Stimulated activated CD8-positive, alpha-beta memory T cell treated with anti-CD3 and anti-CD28 coated beads, Interleukin-4, amount 100 ng/mL, for 48 hours (primary cell): ENCODE measurements around the gene CFI.
A peak's percentile ranks its signal among the peaks of the same experiment; 100 is the strongest.

Experiments used
- DNase-seq: peaks from one replicate; pipeline ENCODE4 v3.0.0-alpha.2; 2020

CFI gene

DNA sequence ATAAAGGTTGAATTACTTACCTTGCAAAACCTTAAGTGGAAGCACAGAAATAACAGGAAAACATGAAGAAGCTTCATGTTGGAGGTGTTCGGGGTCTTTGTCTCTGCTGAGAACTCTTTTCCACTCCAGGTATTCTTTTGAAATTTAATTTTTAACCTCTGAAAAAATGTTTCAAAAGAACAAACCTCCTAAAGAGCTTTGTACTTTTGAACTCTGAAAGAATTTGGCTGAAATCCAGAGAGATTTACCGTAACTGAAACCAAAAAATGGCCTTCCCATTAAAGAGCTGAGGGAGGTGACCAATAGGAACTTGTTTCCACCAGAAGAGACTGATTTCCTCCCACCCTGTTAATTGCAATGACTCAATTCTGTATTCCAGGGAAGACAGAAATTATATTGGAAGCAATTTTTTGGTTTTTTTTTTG lies at the start of gene CFI:
Gene CFI (minus strand): TSS at position 105 of the 425 bp plus-strand sequence. CDS start 28 bp downstream, at position 77.
- DNase-seq: no peak

DNA sequence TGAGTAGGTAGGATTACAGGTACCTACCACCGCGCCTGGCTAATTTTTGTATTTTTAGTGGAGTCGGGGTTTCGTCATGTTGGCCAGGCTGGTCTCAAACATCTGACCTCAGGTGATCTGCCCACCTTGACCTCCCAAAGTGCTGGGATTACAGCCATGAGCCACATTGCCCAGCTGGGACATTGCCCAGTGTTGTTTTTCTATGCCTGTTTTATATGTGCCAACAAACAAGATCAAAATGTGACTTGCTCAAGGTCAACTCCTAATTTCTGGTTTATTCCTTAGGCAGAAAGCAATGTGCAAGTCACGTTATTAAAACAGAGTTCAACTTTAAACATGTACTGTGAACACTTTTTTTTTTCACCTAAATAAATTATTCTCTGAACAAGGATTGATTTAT lies 48.8 kb upstream of the CFI start:
- DNase-seq: no peak

DNA sequence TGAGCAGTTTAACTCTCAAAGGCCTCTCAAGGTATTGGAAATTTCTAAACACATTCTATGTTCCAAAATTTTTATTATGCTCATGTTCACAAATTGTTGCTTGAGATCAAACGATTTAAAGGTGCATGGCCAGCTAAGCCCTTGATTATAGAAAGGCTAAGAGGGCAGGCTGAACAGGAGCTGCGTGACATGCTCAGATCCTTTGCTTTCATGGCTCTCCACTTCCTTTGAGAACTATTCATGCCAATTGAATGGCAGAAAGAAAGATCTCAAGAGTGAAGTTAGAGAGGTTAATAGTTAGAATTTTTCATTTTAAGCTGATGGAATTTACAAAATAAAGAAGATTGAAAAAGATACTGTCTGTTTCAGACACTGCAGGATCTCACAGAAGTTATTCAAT lies 46.7 kb upstream of the CFI start:
- DNase-seq: no peak

DNA sequence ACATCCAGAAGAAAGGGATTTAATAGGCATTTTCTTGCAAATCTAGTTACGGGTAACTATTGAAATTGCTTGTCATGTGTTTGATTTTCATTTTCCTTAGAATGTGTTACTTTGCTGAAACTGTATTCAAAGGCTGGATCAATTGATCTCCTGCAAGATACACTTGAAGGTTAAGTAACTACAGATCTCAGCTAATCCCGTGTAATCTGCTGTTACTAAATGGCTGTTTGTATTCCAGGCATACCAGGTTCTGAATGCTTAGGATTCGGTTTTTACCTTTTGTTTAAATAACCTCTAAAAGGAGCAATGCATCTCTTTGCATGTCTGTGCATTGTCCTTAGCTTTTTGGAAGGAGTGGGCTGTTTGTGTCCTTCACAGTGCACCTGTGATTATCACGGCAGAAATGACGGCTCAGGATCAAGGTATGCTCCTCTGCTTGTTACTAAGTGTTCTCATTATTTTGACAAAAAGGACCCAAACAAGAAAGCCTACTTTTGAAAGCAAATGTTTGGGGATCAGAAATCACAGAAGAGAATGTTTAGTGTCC lies 46.2 kb upstream of the CFI start, which contains the start of gene LRIT3:
Gene LRIT3 (plus strand): TSS at position 212 of the 547 bp plus-strand sequence. CDS start 95 bp downstream, at position 307.
- no peak for DNase-seq

DNA sequence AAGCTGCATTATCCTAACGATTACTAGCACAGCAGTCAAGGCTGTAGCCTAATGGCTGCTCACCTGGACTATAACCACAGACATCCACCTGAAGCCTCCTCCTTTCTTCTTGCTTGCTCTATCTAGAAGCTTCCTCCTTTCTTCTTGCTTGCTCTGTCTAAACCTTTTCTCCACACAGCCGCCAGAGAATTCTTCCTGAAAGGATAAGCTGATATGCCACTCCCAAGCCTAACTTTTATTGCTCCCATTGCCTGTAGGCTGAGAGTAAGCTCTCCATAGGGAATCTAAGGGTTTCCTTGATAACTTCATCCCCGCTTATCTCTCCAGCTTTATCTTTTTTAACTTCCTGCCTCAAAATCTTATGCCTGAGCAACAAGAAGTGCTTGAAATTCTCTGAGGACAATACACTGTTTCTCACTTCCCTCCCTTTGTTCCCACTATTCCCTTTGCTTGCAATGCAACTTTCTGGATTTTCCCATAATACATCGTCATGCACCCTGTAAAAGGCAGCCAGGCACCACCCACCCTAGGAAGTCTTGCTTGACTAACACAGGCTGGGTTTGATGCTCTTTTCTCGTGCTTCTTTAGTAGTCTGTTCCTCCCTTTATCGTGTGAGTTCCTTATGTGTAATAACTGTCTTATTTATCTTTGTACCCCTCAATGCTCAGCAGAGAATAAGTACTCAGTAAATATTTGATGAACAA lies 44.7 kb upstream of the CFI start:
- no peak for DNase-seq

DNA sequence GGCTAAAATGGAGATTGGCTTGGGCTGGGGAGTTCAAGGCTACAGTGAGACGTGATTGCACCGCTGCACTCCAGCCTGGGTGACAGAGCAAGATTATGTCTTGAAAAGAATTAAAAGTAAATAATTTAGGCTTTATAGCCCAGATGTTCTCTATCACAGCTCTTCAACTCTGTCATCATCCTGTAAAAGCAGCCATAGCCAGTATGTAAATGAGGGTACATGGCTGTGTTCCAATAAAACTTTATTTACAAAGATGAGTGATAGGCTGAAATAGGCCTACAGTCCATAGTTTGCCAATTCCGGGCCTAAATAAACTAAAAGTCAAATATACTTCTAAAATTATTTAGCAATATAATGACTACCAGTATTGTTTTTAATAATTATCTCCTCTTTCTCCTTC lies 35.2 kb upstream of the CFI start:
- DNase-seq: no peak

DNA sequence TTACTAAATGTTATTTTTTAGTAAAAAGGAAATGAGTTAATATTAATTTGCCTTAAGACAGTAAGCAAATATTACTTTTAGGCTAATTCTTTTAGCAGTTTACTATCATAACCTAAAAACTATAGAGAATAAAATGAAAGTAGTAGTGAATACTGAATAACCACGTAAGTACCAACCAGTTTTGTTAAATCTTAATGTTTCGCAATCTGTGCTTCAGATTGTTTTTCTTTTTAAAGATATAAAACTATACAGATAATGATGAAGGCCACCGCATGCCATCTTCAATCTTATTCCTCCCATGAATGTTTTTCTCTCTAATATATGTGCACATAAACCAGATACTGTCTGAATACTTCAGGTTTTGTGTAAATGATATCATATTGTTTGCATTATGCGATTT lies 32.0 kb upstream of the CFI start:
- no peak for DNase-seq

DNA sequence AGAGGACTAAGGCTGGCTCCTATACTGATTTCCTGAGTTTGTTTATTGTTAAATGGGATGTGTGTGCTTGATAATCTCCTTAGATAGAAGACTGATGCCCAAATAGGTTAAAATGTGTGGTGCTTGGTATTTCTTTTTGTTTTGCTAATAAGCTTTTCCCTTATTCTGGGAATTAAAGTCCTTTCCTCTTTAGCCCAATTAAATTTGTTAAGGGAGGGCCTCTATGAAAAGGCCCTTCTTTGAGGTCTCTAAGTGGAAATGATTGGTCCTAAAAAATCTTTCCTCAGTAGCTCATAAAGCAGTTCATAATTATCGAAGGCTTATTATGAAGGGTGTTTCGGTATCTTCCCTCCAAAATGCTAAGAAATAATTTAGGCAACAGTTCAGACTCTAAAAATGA lies 25.9 kb upstream of the CFI start, which contains the start of gene RRH:
Gene RRH (plus strand): TSS at position 301 of the 400 bp plus-strand sequence. CDS start 56 bp downstream, at position 357.
- DNase-seq: no peak

DNA sequence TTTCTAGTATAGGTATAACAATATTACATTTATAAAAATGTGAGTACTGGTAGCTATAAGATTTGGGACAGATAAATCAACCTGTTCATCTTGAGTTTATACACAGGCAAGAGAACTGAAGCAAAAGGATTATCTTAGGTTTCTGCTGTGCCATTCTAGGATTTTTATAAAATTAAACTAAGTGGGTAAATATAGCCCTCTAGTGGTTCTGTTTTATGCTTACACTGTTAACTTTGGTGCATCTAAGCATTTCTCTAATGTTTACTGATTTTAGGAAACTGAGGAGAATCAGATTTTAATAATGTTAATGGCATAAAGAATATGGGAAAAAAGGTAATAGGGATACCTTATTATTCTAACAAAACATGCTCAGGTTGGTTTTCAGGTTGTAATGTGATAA lies 24.9 kb upstream of the CFI start:
- no peak for DNase-seq

DNA sequence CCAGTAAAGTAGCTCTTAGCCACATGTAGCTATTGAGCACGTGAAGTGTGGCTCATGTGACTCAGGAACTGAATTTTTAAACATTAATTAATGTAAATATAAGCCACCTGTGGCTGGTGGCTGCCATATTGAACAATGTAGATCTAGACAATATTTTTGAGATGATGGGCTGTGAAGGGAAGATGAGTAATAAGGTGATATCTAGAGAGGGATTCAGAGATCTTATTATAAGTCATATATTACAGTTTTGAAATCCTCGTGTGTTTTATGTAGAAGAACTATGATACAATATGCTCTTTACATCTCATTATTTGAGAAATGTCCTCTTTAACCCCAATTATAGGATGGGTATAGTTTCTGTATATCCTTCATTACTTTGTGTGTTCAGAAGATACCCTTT lies 19.4 kb upstream of the CFI start:
- no peak for DNase-seq

DNA sequence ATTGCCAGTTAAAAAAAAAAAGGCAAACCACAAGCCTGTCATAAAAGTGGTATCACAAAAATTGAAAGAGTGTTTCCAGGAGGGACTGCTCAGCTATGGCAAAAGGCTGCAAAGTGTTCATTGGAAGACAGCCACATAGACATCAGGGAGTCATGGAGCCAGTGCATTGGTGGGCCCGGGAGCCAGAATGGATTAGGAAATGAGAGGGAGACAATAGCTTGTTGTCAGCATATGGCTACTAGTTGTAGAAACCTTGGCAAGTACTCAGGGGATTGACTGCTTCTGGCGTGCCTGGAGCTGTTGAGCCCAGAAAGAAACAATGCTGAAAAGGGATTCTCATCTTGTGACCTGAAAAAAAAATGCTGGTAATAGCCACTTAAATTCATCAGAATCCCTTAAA lies 18.8 kb upstream of the CFI start:
- no peak for DNase-seq

DNA sequence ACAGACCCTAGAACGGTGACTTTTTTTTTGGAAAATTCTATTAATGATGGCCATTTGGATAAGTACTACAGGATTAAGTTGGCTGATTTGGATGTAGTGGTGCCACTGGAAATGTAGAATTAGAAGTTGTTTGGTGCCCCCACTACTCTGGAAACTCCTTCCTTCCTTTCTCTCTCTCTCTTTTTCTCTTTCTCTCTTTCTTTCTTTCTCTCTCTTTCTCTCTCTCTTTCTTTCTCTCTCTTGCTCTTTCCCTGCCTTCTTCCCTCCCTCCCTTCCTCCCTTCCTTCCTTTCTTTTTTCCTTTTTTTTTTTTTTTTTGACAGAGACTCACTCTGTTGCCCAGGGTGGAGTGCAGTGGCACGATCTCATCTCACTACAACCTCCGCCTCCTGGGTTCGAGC lies 16.5 kb upstream of the CFI start:
- no peak for DNase-seq

DNA sequence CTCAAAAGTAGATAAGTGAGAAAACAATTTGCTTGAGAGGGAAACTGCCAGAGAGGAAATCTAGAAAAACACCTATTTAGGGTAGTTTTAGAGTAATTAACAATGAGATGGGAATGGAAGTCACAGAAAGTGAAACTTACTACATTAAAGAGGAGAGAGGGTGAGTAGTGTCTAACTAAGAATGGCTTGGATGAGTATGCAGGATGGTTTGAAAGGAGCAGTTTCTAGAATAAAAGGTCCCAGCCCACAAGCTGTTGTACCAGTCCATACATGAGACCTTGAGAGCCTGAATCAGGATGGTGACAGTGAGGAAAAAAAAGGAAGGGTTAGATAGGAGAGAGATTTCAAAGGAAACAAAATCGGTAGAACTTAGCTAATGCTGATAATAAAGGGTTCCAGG lies 15.1 kb upstream of the CFI start:
- DNase-seq: no peak

DNA sequence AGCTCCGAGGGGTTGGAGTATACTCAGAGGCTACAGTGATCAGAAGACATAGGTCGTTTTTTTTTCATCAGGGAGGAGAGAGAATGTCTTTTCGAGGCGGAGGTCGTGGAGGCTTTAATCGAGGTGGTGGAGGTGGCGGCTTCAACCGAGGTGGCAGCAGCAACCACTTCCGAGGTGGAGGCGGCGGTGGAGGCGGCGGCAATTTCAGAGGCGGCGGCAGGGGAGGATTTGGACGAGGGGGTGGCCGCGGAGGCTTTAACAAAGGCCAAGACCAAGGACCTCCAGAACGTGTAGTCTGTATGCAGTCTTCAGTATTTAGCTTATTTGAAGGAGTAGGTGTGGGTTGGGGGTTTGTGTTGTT lies 14.3 kb upstream of the CFI start:
- DNase-seq: peak; percentile 68

DNA sequence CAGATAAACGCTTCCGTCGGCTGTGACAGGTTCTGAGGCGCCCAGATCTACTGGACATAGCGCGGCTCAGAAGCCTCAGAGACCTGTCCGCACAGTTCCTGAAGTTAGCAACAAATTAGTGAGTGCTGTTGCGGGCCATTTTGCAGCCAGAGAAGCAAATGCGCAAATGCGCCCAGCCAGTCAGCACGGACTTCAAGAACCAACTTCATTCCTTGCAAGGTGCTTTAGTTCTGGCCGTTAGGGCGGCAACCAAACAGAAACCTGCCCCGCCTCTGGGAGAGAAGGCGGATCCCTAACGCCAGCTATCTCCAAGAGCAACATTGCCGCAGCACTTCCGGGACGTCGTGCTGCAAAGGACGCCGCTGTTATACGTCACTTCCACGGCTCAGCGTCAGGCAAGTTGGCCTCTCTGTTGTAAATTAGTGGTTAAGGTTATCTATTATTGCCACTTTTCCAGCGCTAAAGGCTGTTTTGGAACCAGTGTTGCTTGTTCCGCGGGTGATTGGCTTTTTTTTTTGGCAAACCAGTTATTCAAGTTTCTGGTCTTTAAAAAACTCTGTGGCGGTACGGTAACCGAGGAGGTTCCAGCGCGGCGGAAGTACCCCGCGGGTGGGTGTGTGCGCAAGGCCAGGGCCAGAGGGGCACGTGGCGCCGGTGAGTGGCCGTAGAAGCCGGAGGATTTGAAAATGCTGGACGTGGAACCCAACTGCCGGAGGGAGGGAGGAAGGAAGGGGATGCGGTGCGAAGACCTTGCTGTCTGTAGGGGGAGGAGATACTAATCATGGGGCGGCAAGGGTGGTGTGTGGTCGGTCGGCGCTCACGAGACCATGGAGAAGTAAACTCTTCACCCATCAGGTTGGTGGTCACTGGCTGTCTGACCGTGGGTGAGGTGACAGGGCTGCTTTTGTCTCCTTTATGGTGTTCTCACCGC lies 13.6 kb upstream of the CFI start, which contains the start of gene GAR1:
Gene GAR1 (plus strand): TSS at position 612 of the 931 bp plus-strand sequence. CDS start 403 bp downstream, outside the sequence.
- peak; percentile 90 for DNase-seq

DNA sequence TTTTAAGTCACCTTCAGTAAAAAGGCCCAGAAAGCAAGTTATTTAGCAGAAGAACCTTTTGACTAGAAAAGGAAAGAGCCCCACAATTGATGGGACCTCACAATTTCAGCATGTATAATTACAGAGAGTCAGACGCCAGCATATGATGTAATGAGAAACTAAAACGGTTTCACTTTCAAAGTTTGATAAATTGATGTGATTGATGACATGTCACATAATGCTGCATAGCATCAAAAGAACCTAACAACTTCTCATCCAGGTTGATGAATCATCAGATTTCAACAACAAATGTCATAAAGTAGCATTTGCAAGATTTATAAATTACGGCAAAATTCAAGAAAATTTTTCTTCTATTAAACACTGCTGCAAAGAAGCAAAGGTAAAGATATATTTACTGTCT lies 9.9 kb upstream of the CFI start:
- DNase-seq: no peak

DNA sequence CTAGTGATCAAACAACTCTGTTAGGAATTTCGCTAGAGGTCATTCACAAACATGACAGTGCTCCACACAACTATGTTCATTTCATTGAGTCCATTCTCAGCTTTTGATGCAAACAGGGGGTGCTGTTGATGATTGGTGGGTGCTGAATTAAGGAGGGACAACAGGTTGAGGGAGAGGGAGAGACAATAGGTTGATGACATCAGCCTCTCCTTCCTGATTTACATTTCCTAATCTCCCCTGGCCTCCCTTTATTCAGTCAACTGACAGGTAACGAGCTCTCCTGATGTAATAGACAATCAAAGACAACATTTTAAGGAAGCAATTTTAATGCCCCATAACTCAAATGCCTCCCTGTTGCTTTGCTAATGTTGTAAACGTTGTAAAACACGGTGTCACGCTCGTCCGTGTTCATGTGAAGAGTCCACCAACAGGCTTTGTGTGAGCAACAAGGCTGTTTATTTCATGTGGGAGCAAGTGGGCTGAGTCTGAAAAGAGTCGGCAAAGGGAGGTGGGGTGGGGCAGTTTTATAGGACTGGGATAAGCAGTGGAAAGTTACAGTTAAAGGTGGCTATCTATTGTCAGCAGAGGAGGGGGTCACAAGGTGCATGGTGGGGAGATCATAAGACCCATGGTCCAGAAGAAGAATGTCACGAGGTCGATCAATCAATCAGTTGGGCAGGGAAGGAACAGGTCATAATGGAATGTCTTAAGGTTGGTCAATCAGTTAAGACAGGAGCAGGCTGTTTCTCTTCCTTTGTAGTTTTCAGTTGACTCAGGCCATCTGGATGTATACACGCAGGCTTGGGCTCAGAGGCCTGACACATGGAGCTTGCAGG lies 9.0 kb upstream of the CFI start:
- no peak for DNase-seq

DNA sequence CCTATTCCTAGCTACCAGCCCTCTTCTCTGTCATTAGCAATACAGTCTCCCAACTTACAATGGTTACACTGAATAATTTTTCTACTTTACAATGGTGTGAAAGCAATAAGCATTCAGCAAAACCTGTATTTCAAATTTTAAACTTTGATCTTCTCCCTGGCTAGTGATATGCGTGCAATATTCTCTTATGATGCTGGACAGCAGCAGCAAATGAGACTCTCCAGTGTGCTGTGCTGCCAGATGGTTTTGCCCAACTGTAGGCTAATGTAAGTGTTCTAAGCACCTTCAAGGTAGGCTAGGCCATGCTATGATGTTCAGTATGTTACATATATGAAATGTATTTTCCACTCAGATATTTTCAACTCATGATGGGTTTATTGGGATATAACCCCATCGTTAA lies 7.9 kb upstream of the CFI start:
- DNase-seq: no peak

DNA sequence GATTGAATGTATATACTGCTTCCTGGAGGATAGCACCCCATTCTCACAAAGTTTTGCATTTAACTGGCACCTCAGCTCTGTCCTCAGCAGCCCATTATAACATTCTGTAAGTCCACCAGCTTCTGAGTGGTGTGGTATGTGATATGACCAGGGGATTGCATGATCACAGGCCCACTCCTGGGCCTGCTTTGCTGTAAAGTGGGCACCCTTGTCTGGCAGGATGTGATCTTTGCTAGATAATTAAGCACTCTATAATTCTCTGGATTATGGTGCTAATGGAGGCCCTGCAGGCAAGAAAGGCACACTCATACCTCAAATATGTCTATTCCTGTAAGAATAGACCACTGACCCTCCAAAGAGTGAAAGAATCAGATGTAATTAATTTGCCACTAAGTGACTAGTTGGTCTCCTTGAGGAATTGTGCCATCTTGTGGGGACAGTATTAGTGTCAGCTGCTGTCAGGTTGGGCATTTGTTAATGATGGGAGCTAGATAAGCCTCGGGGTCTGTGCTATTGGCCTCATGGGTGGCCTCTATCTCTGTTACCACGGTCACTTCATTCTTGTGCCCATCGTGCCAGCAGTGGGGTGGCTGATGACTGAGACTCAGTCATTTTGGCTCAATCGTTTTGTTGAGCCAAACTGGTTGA lies 2.2 kb upstream of the CFI start:
- DNase-seq: no peak

DNA sequence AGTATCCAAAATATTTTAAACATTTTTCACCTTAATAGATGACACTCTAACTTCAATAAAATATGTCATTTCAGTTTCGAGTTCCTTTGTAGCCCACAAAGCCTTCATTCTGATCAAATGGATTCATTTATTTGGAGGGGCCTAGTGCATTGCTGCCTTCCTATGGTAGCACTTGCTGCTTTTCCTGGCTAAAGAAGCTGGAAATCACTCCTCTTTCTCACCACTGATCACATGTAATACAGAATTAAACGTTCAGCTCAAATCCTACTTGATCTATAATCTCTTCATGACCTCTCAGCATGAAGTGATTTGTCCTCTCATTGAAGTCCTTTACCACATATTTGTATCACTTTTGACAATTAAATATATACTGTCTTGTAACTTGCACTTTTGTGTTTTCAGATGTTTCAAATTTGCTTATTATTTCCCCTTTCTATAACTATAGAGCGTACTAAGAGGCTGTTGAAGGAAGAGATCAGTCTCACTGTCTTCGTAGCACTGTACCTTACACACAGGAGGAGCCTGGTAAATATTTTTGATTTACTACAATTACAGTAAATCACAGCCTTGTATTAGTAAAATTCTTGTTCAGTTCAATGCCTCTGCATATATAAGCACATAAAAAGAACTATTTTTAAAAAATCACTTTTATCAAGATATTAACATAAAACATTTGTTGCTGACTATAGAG lies 555 bp downstream of the CFI start:
- no peak for DNase-seq

DNA sequence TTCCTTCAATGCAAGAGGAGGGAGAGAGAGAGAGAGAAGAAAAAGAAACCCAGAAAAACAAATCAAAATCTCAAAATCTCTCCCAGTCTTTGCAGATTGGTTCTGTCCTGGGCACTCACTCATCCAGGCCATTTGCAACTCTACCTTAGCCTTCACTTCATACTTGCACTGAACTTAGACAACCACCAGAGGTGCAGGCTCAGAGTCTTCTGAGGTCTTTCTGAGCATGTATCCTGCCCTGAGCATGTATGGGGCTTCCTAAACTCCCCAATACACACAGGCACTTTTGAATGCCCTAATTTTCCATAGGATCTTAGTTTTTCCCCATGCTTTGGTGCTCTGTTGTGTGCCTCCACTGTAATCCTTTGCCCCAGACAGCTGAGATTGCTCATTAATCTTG lies 2.9 kb downstream of the CFI start:
- no peak for DNase-seq

DNA sequence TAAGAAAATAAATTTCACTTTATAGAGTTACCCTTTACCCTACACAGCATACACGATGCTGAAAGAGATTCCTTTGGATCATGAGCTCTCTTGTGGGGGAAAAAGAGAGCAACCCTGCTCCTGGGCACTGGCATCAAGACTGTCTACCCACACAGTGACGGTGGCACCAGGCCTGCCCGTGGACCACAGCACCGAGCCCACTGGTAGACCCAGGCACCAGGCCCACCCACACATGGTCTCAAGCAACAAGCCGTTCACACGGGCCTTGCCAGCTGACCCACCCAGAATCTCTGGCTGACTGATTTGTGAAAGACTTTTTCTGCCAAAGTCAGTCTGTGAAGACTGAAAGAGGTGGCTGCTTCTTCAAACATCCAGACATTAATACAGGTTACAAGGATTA lies 6.7 kb downstream of the CFI start:
- no peak for DNase-seq
